GM23338 (cell line): ENCODE results near the gene TIMM23. TPM values are rescaled to one million over a fixed set of nuclear protein-coding genes. Genes with fewer than 3 reads are reported as not detected.
"Not testable (repeated sequence)": the region's sequence is repeated elsewhere in the genome, so short reads cannot be mapped to it uniquely, and the experiment has no call there.

Experiments used
- ATAC-seq: fragments of 200-7000 bp; cut with Tn5 transposase; 3 replicates; pipeline ENCODE4 v1.9.1; 2020
- DNase-seq: peaks from one replicate; pipeline ENCODE4 v3.0.0-alpha.2; 2015; ENCODE audit warnings: low spot score
- H2AFZ ChIP-seq: fragments of 200-600 bp; sonication (generic); 2 replicates; pipeline ENCODE4 v1.8.0; 2016; ENCODE audit warnings: antibody characterized with exemption, mild to moderate bottlenecking, moderate library complexity
- H3F3A ChIP-seq: fragments of 200-600 bp; sonication (generic); replicated peaks from 2 replicates; pipeline ENCODE4 v1.8.0; 2017; ENCODE audit warnings: antibody characterized with exemption, mixed run types, low read depth
- H3K27ac ChIP-seq: fragments of 200-600 bp; sonication (generic); 2 replicates; pipeline ENCODE4 v1.6.1; 2016; ENCODE audit warnings: low read depth
- H3K27me3 ChIP-seq: fragments of 200-600 bp; sonication (generic); 2 replicates; pipeline ENCODE4 v1.8.0; 2016; ENCODE audit warnings: mild to moderate bottlenecking, mixed run types, moderate library complexity; ENCODE audit not compliant: insufficient read depth
- H3K36me3 ChIP-seq: fragments of 200-600 bp; sonication (generic); 2 replicates; pipeline ENCODE4 v1.8.0; 2016; ENCODE audit warnings: mild to moderate bottlenecking; ENCODE audit not compliant: insufficient read depth
- H3K4me1 ChIP-seq: fragments of 200-600 bp; sonication (generic); 2 replicates; pipeline ENCODE4 v1.8.0; 2016; ENCODE audit warnings: mild to moderate bottlenecking, moderate library complexity; ENCODE audit not compliant: insufficient read depth
- H3K4me2 ChIP-seq: fragments of 200-600 bp; sonication (generic); 2 replicates; pipeline ENCODE4 v1.7.1; 2017; ENCODE audit warnings: mixed run types
- H3K4me3 ChIP-seq: fragments of 200-600 bp; sonication (generic); 2 replicates; pipeline ENCODE4 v1.6.1; 2016; ENCODE audit warnings: mixed run types
- H3K79me2 ChIP-seq: fragments of 200-600 bp; sonication (generic); replicated peaks from 2 replicates; pipeline ENCODE4 v1.8.0; 2017; ENCODE audit warnings: mild to moderate bottlenecking; ENCODE audit not compliant: insufficient read depth
- H3K9me2 ChIP-seq: fragments of 200-600 bp; sonication (generic); 2 replicates; pipeline ENCODE4 v1.8.0; 2017; ENCODE audit not compliant: insufficient read depth
- H4K20me1 ChIP-seq: fragments of 200-600 bp; sonication (generic); replicated peaks from 2 replicates; pipeline ENCODE4 v1.8.0; 2017; ENCODE audit warnings: mild to moderate bottlenecking; ENCODE audit not compliant: insufficient read depth
- H3K27ac Mint-ChIP-seq: 2 replicates; pipeline ENCODE4 v1.8.0; 2020; ENCODE audit warnings: inconsistent platforms, mild to moderate bottlenecking, moderate library complexity, mixed read lengths
- H3K27me3 Mint-ChIP-seq: 3 replicates; pipeline ENCODE4 v1.8.0; 2022; ENCODE audit warnings: low read depth, mild to moderate bottlenecking, moderate library complexity, mixed read lengths, inconsistent platforms; ENCODE audit not compliant: insufficient read depth, poor library complexity
- H3K36me3 Mint-ChIP-seq: 3 replicates; pipeline ENCODE4 v1.8.0; 2021; ENCODE audit warnings: low read depth, mild to moderate bottlenecking, inconsistent platforms, moderate library complexity, mixed read lengths
- H3K4me1 Mint-ChIP-seq: 3 replicates; pipeline ENCODE4 v1.8.0; 2020; ENCODE audit warnings: mild to moderate bottlenecking, inconsistent platforms, mixed read lengths
- H3K4me3 Mint-ChIP-seq: 3 replicates; pipeline ENCODE4 v1.8.0; 2021; ENCODE audit warnings: moderate library complexity, mild to moderate bottlenecking, inconsistent platforms, mixed read lengths
- H3K9me3 Mint-ChIP-seq: 3 replicates; pipeline ENCODE4 v1.8.0; 2020; ENCODE audit warnings: moderate library complexity, mild to moderate bottlenecking, inconsistent platforms, mixed read lengths
- EZH2 ChIP-seq: fragments of 200-600 bp; sonication (generic); IDR thresholded peaks from one replicate; pipeline ENCODE4 v1.8.0; 2017; ENCODE audit warnings: antibody characterized with exemption, mild to moderate bottlenecking, low read depth; ENCODE audit not compliant: unreplicated experiment
- NANOG ChIP-seq: IDR thresholded peaks from 2 replicates; pipeline ENCODE4 v1.6.1; 2016; ENCODE audit warnings: antibody characterized with exemption, borderline replicate concordance
- POLR2AphosphoS5 ChIP-seq: IDR thresholded peaks from 2 replicates; pipeline ENCODE4 v1.6.1; 2016; ENCODE audit warnings: antibody characterized with exemption, low read depth
- STAT1 ChIP-seq: IDR thresholded peaks from one replicate; pipeline ENCODE4 v1.6.1; 2016; ENCODE audit warnings: antibody characterized with exemption; ENCODE audit not compliant: unreplicated experiment
- ZNF331 ChIP-seq: fragments of 250-450 bp; sonication (Bioruptor Pico); IDR thresholded peaks from 2 replicates; pipeline ENCODE4 v1.5.0; 2020; ENCODE audit warnings: low read depth, mild to moderate bottlenecking, moderate library complexity
- polyA plus RNA-seq: library from polyadenylated mRNA; unstranded; fragments of >200 nt; fragmentation: Nextera tagmentation; extraction: Ambion mirVana; gene quantifications from 2 replicates; pipeline ENCODE4 v1.2.1, GENCODE V29; 2016
- total RNA-seq: library from RNA; depleted of rRNA; stranded (reverse); fragments of >200 nt; shearing (Covaris generic); gene quantifications from 2 replicates; pipeline ENCODE4 v1.2.3, GENCODE V29; 2014
- TF ChIP-seq, protein P1 (sequence below): IDR thresholded peaks from one replicate; pipeline ENCODE4 v1.6.1; 2018; ENCODE audit warnings: antibody characterized with exemption; ENCODE audit not compliant: unreplicated experiment

TIMM23 gene
- total and polyA plus RNA-seq, 2 experiments from 2014 or later, result 120 to 218 TPM

DNA sequence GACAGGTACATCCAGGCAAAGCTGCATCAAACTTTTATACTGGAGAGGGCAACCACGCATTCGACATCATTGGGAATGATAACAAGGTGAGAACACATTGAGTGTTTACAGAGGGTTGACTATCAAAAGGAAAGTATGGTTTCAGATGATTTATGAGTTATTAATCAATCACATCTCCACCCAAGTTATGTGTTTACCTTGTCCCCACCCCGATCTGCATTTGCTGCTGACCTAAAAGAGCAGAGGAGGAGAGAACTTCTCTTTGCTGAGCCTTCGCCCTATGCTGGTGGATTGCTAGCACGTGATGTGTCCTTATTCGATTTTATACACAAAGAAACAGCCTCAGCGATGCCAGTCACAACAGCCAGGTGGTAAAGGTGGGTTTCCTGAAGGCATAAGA is 74.0 kb downstream of the TIMM23 start, which contains the start of gene MSMB (continued):
- no peak for TF ChIP-seq EZH2

GRCh38 chr10:46048152-46048551 is 75.9 kb downstream of the TIMM23 start:
- H3K4me2 ChIP-seq, result no peak overlapping the region
- no peaks in the 10 kb centered on the region for H3K27me3 ChIP-seq
- no peak overlapping the region for H3K27ac ChIP-seq
- no peaks in the 10 kb centered on the region for H3F3A ChIP-seq
- Mint-ChIP-seq H3K9me3 (no peaks in the 10 kb centered on the region), H3K4me3 (no peak overlapping the region), H3K4me1 (peaks cover 11% of the 10 kb centered on the region), H3K27me3 (peaks cover 6% of the 10 kb centered on the region), H3K27ac (no peak overlapping the region), H3K36me3 (no peaks in the 10 kb centered on the region)
- H2AFZ ChIP-seq, result peak overlapping the region; percentile 59; the same call in 1 of the 2 replicates
- DNase-seq (peak; percentile 10), ATAC-seq (peak; percentile 47; the same call in 2 of the 3 replicates)
- no peaks in the 10 kb centered on the region for H3K79me2 ChIP-seq
- no peaks in the 10 kb centered on the region; the same call in 1 of the 2 replicates for H3K9me2 ChIP-seq
- no peaks in the 10 kb centered on the region for H4K20me1 ChIP-seq
- H3K4me3 ChIP-seq, result no peak overlapping the region
- H3K36me3 ChIP-seq, result no peaks in the 10 kb centered on the region
- TF ChIP-seq EZH2 (no peak), STAT1 (no peak), ZNF331 (CRISPR knock-in tag) (no peak)
- peaks cover 12% of the 10 kb centered on the region for H3K4me1 ChIP-seq

GRCh38 chr10:46049497-46049831 is 77.2 kb downstream of the TIMM23 start:
- not testable (repeated sequence) for H3K4me3 Mint-ChIP-seq, H2AFZ ChIP-seq

DNA sequence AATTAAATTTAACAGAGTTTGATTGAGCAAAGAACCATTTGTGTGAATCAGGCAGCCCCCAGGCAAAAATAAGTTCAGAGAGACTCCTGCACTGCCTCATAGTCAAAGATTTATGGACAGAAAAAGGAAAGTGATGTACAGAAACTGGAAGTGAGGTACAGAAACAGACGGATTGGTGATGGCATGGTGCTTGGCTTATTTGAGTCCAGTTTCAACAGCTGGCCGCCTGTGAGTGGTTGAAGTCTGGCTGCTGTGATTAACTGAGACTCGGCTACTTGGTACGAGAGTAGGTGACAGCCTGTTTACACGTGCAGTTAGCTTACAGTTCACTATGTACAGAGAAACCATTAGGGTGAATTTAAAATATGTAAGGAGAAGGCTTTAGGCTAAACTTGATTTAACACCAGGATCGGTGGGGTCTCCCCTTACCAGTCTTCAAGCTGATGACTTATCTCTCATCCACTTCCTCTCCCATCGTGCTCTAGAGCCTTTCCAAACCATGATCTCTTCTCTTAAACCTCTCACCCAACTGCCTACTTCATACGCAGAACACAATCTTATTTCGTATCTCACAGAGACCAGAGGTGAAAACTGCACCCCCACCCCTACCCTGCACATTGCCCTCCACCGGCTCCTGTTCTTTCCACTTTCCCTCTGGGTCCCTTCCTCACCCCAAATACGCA is 78.8 kb downstream of the TIMM23 start:
- Mint-ChIP-seq H3K4me1 (peaks cover 32% of the 10 kb centered on the region), H3K4me3 (no peak overlapping the region), H3K9me3 (no peaks in the 10 kb centered on the region), H3K36me3 (no peaks in the 10 kb centered on the region), H3K27ac (no peak overlapping the region), H3K27me3 (peaks cover 9% of the 10 kb centered on the region)
- Histone ChIP-seq H3K4me1 (peaks cover 24% of the 10 kb centered on the region), H3K4me3 (no peak overlapping the region), H3K36me3 (no peaks in the 10 kb centered on the region), H3K79me2 (no peaks in the 10 kb centered on the region), H3K4me2 (no peak overlapping the region), H3K27me3 (no peaks in the 10 kb centered on the region), H4K20me1 (no peaks in the 10 kb centered on the region), H2AFZ (no peak overlapping the region; the same call in 1 of the 2 replicates), H3F3A (no peaks in the 10 kb centered on the region), H3K27ac (no peak overlapping the region), H3K9me2 (no peaks in the 10 kb centered on the region; the same call in 1 of the 2 replicates)
- no peak for TF ChIP-seq ZNF331 (CRISPR knock-in tag)
- TF ChIP-seq NANOG, result no peak
- TF ChIP-seq EZH2, result no peak
- TF ChIP-seq POLR2AphosphoS5, result no peak
- TF ChIP-seq, protein P1, sequence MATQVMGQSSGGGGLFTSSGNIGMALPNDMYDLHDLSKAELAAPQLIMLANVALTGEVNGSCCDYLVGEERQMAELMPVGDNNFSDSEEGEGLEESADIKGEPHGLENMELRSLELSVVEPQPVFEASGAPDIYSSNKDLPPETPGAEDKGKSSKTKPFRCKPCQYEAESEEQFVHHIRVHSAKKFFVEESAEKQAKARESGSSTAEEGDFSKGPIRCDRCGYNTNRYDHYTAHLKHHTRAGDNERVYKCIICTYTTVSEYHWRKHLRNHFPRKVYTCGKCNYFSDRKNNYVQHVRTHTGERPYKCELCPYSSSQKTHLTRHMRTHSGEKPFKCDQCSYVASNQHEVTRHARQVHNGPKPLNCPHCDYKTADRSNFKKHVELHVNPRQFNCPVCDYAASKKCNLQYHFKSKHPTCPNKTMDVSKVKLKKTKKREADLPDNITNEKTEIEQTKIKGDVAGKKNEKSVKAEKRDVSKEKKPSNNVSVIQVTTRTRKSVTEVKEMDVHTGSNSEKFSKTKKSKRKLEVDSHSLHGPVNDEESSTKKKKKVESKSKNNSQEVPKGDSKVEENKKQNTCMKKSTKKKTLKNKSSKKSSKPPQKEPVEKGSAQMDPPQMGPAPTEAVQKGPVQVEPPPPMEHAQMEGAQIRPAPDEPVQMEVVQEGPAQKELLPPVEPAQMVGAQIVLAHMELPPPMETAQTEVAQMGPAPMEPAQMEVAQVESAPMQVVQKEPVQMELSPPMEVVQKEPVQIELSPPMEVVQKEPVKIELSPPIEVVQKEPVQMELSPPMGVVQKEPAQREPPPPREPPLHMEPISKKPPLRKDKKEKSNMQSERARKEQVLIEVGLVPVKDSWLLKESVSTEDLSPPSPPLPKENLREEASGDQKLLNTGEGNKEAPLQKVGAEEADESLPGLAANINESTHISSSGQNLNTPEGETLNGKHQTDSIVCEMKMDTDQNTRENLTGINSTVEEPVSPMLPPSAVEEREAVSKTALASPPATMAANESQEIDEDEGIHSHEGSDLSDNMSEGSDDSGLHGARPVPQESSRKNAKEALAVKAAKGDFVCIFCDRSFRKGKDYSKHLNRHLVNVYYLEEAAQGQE, result no peak
- ATAC-seq (no peak), DNase-seq (no peak)

More at GRCh38 chr10:46049497-46049831, 77.2 kb downstream of the TIMM23 start:
- H3F3A ChIP-seq, H3K4me2 ChIP-seq, H3K27ac Mint-ChIP-seq, H3K27me3 ChIP-seq, ATAC-seq, H3K9me3 Mint-ChIP-seq, DNase-seq, H3K36me3 Mint-ChIP-seq, H3K4me3 ChIP-seq, H3K27me3 Mint-ChIP-seq, H3K9me2 ChIP-seq, H4K20me1 ChIP-seq, H3K36me3 ChIP-seq, H3K79me2 ChIP-seq, H3K27ac ChIP-seq: not testable (repeated sequence)
- H3K4me1 ChIP-seq, result peaks cover 24% of the 10 kb centered on the region
- H3K4me1 Mint-ChIP-seq, result peaks cover 24% of the 10 kb centered on the region
